Mucosa of stomach (tissue), 1 donor: ENCODE results near the gene GRM7.

Experiments
- H3K27me3 ChIP-seq: one replicate; pipeline ENCODE4 v1.7.0; 2013; ENCODE audit warnings: mild to moderate bottlenecking, low read length; ENCODE audit not compliant: control insufficient read depth, insufficient read depth
- H3K36me3 ChIP-seq: one replicate; pipeline ENCODE4 v1.7.0; 2013; ENCODE audit warnings: low read length; ENCODE audit not compliant: control insufficient read depth, insufficient read depth
- H3K4me1 ChIP-seq: one replicate; pipeline ENCODE4 v1.7.0; 2013; ENCODE audit warnings: mild to moderate bottlenecking, low read length; ENCODE audit not compliant: control insufficient read depth, insufficient read depth
- H3K4me3 ChIP-seq: one replicate; pipeline ENCODE4 v1.7.0; 2013; ENCODE audit warnings: low read length
- H3K9ac ChIP-seq: one replicate; pipeline ENCODE4 v1.7.0; 2013; ENCODE audit warnings: mild to moderate bottlenecking, low read length, moderate library complexity
- H3K9me3 ChIP-seq: one replicate; pipeline ENCODE4 v1.7.0; 2013; ENCODE audit warnings: mild to moderate bottlenecking, low read length, moderate library complexity; ENCODE audit not compliant: control insufficient read depth
- donor health status: Pancreatic carcinoma.

Gene GRM7

DNA sequence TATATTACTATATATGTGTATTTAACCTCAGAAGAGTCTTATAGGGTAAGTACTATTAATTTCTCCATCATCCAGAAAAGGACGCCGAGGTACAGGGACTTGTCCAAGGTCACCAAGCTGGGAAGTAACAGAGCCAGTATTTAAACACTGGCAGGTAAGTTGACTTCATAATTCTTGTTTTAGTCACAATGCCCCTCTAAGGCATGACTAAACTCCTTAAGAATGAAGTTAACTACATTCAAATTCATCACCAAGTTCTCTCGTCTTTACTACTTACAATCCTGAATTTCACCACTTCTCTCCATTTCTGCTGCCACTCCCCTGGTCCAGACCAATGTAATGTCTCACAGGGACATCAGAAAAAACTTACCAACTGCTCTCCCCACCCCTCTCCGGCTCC, 312.1 kb downstream of the GRM7 start:
- no peaks in the 10 kb centered on the region for H3K4me1 ChIP-seq
- no peaks in the 10 kb centered on the region for H3K9me3 ChIP-seq
- H3K9ac ChIP-seq = no peak overlapping the region
- H3K27me3 ChIP-seq = no peaks in the 10 kb centered on the region
- no peaks in the 10 kb centered on the region for H3K36me3 ChIP-seq
- H3K4me3 ChIP-seq = no peak overlapping the region

DNA sequence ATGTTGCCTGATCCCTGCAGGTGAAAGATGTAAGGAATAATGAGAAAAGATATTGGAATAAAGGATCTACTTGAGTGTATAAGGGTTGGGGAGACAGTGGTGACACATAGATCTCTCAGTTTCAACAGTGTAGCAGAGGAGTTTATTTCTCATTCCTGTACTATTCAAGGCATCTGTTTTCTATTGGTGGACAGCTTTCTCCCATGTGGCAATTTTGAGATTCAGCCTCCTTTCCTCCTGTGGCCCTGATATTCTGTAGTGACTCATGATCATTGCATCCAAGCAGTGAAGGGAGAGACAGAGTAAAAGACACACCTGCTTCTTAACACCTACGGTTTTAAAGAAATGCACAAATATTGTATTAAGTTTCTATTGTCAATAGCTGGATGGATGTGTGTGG, 327.6 kb downstream of the GRM7 start:
- Histone ChIP-seq H3K4me3 (no peak overlapping the region), H3K9ac (no peak overlapping the region), H3K9me3 (no peaks in the 10 kb centered on the region), H3K36me3 (no peaks in the 10 kb centered on the region), H3K27me3 (no peaks in the 10 kb centered on the region), H3K4me1 (no peaks in the 10 kb centered on the region)

GRCh38 chr3:7190095-7190494, 329.2 kb downstream of the GRM7 start:
- H3K27me3 ChIP-seq = no peaks in the 10 kb centered on the region
- H3K36me3 ChIP-seq = no peaks in the 10 kb centered on the region
- no peak overlapping the region for H3K9ac ChIP-seq
- no peaks in the 10 kb centered on the region for H3K9me3 ChIP-seq
- H3K4me1 ChIP-seq = no peaks in the 10 kb centered on the region
- no peak overlapping the region for H3K4me3 ChIP-seq

- H3K4me3 ChIP-seq = no peak overlapping the region
- no peak overlapping the region for H3K9ac ChIP-seq
- no peaks in the 10 kb centered on the region for H3K4me1 ChIP-seq
- H3K27me3 ChIP-seq = no peaks in the 10 kb centered on the region
- H3K9me3 ChIP-seq = no peaks in the 10 kb centered on the region
- no peaks in the 10 kb centered on the region for H3K36me3 ChIP-seq
Measured at GRCh38 chr3:7193269-7193668, 332.4 kb downstream of the GRM7 start.

GRCh38 chr3:7194071-7194835, 333.3 kb downstream of the GRM7 start:
- H3K9ac ChIP-seq = no peak overlapping the region
- H3K36me3 ChIP-seq = no peaks in the 10 kb centered on the region
- no peaks in the 10 kb centered on the region for H3K27me3 ChIP-seq
- H3K4me3 ChIP-seq = no peak overlapping the region
- no peaks in the 10 kb centered on the region for H3K4me1 ChIP-seq
- H3K9me3 ChIP-seq = no peaks in the 10 kb centered on the region

- Histone ChIP-seq H3K4me3 (no peak overlapping the region), H3K9me3 (no peaks in the 10 kb centered on the region), H3K9ac (no peak overlapping the region), H3K4me1 (no peaks in the 10 kb centered on the region), H3K27me3 (no peaks in the 10 kb centered on the region), H3K36me3 (no peaks in the 10 kb centered on the region)
Measured at GRCh38 chr3:7195934-7196333, 335.0 kb downstream of the GRM7 start.

- Histone ChIP-seq H3K4me3 (no peak overlapping the region), H3K27me3 (no peaks in the 10 kb centered on the region), H3K36me3 (no peaks in the 10 kb centered on the region), H3K4me1 (no peaks in the 10 kb centered on the region), H3K9ac (no peak overlapping the region), H3K9me3 (no peaks in the 10 kb centered on the region)
Measured at GRCh38 chr3:7201784-7202183, 340.9 kb downstream of the GRM7 start.

DNA sequence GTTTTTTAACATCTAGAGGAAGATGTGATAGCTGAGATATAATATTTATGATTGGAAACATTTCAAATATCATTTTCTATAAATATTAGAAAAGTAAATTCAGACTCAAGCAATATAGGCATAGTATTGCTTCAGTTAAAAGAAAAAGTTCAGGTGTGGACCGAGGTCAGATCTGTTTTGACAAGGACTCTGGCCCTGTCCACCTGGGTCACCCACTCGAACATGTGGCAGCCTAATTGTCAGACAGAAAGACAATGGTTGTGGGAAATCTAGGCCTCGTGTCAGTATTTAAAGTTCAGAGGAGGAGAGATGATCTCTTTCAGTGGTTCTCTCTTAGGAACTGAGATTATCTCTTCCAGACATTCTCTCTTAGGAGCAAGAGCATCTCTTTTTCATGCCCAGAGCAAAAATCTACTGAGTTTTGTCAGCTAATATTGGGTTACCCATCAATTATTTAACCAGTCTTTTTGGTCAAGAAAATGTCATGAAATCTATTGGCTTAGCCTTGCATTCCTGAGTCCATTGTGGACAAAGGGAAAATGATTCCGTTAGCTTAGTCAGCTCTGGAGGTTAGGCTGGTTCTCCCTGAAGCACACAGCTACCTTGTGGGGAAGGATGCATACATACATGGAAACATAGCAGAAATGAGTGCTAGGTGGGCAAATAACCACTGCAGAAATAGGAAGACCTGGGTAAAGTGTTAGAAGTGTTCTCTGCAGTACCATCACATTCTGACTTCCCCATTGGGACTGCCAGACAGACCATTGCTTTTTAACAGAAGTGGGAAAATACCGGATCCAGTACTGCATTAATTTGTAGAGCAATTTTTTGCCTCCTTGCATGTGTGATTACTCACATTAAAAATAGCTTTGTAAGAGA, 343.3 kb downstream of the GRM7 start:
- Histone ChIP-seq H3K4me1 (no peaks in the 10 kb centered on the region), H3K36me3 (no peaks in the 10 kb centered on the region)

GRCh38 chr3:7204848-7205156, 343.9 kb downstream of the GRM7 start:
- no peak overlapping the region for H3K9ac ChIP-seq

More for the DNA sequence above, 343.3 kb downstream of the GRM7 start:
- Histone ChIP-seq H3K9ac (no peak overlapping the region), H3K4me3 (no peak overlapping the region), H3K27me3 (no peaks in the 10 kb centered on the region), H3K9me3 (no peaks in the 10 kb centered on the region)

DNA sequence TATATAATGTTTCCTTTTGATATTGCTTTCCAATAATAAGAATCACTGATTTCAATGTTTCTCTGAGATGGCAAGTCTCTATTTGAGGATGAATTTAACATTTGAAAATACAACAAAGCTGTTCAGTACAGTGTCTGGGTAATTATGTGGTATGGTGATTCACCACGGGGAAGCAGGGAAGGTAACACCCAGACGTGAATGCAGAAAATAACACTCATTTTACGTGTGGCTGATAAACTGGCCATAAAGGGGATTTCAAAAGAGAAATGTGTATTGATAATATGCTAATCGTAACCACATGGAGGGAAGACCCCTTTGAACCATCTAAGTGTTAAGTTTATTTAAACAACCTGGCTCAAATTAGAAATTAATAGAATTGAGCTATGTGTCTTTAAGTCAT, 344.6 kb downstream of the GRM7 start:
- Histone ChIP-seq H3K4me3 (no peak overlapping the region), H3K9me3 (no peaks in the 10 kb centered on the region), H3K9ac (peak overlapping the region; percentile 11), H3K27me3 (no peaks in the 10 kb centered on the region), H3K36me3 (no peaks in the 10 kb centered on the region), H3K4me1 (no peaks in the 10 kb centered on the region)

More at GRCh38 chr3:7204848-7205156, 343.9 kb downstream of the GRM7 start:
- Histone ChIP-seq H3K9me3 (no peaks in the 10 kb centered on the region), H3K4me1 (no peaks in the 10 kb centered on the region), H3K27me3 (no peaks in the 10 kb centered on the region), H3K36me3 (no peaks in the 10 kb centered on the region), H3K4me3 (no peak overlapping the region)

DNA sequence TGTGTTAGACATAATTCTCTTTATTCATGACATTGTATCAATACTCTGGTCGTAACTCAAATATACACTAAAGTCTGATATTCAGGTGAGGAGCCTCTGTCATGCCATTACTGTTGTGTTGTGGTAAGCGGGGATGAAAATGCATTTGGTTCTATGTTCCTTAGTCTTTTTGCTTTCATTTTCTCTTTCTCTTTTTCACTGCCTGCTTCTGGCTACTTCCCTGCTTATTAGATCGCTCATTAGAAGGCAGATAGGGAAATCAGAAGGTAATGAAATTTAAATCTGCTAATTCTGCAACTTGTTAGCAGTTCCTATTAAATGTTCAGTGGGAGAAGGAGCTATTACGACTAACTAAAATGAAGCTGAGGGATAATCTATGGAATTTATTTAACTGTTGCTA, 345.0 kb downstream of the GRM7 start:
- no peaks in the 10 kb centered on the region for H3K4me1 ChIP-seq
- H3K36me3 ChIP-seq = no peaks in the 10 kb centered on the region
- H3K9me3 ChIP-seq = no peaks in the 10 kb centered on the region
- H3K4me3 ChIP-seq = no peak overlapping the region
- no peaks in the 10 kb centered on the region for H3K27me3 ChIP-seq
- peak overlapping the region; percentile 57 for H3K9ac ChIP-seq

- Histone ChIP-seq H3K36me3 (no peaks in the 10 kb centered on the region), H3K9ac (no peak overlapping the region), H3K27me3 (no peaks in the 10 kb centered on the region), H3K4me3 (no peak overlapping the region), H3K9me3 (no peaks in the 10 kb centered on the region), H3K4me1 (no peaks in the 10 kb centered on the region)
Measured at GRCh38 chr3:7207125-7207524, 346.2 kb downstream of the GRM7 start.
